Hepatocyte (in vitro differentiated cells): ENCODE measurements around the gene EML4.

Experiments used
- CTCF ChIP-seq: fragments of 200-600 bp; sonication (generic); IDR thresholded peaks from 2 replicates; pipeline ENCODE4 v1.5.1; 2016; ENCODE audit warnings: antibody characterized with exemption, mild to moderate bottlenecking; ENCODE audit not compliant: poor library complexity
- EZH2 ChIP-seq: fragments of 200-600 bp; sonication (generic); IDR thresholded peaks from 2 replicates; pipeline ENCODE4 v1.6.1; 2016; ENCODE audit warnings: antibody characterized with exemption, mild to moderate bottlenecking, borderline replicate concordance

DNA sequence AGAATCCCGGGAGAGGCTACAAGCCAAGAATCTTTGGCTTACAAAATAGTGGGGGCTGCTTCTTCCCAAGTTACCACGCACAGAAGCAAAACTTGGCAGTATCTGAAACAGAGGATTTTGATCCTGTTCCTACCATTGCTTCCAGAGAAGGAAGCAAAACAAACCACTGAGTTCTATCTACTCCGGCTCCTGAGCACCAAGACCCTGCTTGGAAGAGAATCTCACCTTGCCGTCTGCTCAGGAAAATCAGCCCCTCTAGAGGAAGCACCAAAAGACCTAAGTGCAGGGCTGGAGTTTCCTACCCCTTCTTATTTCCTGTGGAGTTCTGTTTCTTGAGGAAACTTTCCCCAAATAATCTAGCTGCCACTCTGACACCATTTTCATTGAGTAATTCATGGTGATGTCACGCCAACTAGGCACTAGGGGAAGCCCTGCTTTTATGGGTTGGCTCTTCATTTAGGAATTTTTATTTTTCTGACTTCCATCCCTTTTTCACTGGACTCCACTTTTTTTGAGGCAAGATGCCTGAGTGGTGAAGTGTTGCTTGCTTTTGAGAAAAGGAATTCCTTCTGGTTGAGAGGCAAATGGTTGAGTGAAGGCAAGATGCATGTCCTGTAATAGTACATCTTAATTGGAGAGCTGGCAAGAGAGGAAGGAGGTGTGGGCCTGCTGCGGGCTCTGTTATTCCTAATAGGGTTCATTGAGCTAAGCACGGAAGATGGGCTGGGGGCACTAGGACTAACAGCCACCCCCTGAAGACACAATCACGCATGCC, 36.8 kb upstream of the EML4 start:
- TF ChIP-seq CTCF (no peak), EZH2 (no peak)
